GM10847 (cell line): ENCODE results near the gene ELF2.

ENCODE experiments used
- POLR2A ChIP-seq: IDR thresholded peaks from 2 replicates; pipeline ENCODE4 v1.6.1; 2011; ENCODE audit not compliant: insufficient read length; ENCODE audit errors: extremely low read depth

ELF2 gene

DNA sequence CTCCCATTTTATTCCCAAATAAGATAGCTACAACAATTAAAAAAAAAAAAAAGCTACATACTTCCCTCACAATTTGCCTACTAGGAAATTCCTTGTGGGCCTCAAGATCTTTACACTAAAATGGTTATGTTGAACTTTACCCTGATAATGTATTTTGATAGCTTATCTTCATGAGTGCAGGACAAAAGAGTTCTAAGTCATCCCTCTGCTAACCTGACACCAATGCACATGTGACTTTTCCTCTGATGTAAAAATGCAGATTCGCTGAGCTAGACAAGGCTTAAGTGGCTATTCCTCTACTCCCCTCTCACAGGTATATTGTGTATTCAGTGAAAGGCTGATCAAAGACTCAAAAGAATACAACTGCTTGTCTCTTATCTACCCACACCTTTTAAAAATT, 22.5 kb downstream of the ELF2 start:
- TF ChIP-seq POLR2A: no peak

- TF ChIP-seq POLR2A: no peak
Measured at GRCh38 chr4:139154134-139154421, 22.9 kb downstream of the ELF2 start.

- no peak for TF ChIP-seq POLR2A
Measured at GRCh38 chr4:139153411-139154133, 23.4 kb downstream of the ELF2 start.

GRCh38 chr4:139152249-139152648, 24.8 kb downstream of the ELF2 start:
- no peak for TF ChIP-seq POLR2A

- no peak for TF ChIP-seq POLR2A
Measured at GRCh38 chr4:139146926-139147629, 29.9 kb downstream of the ELF2 start.

- no peak for TF ChIP-seq POLR2A
Measured at GRCh38 chr4:139145552-139145932, 31.5 kb downstream of the ELF2 start.

- no peak for TF ChIP-seq POLR2A
Measured at GRCh38 chr4:139144911-139145551, 32.0 kb downstream of the ELF2 start.

GRCh38 chr4:139144161-139144859, 32.7 kb downstream of the ELF2 start:
- no peak for TF ChIP-seq POLR2A

GRCh38 chr4:139142980-139143379, 34.0 kb downstream of the ELF2 start:
- TF ChIP-seq POLR2A: no peak

GRCh38 chr4:139142087-139142486, 34.9 kb downstream of the ELF2 start:
- TF ChIP-seq POLR2A: no peak

- TF ChIP-seq POLR2A: no peak
Measured at GRCh38 chr4:139137763-139138162, 39.3 kb downstream of the ELF2 start.

- TF ChIP-seq POLR2A: no peak
Measured at GRCh38 chr4:139134403-139134802, 42.6 kb downstream of the ELF2 start.

DNA sequence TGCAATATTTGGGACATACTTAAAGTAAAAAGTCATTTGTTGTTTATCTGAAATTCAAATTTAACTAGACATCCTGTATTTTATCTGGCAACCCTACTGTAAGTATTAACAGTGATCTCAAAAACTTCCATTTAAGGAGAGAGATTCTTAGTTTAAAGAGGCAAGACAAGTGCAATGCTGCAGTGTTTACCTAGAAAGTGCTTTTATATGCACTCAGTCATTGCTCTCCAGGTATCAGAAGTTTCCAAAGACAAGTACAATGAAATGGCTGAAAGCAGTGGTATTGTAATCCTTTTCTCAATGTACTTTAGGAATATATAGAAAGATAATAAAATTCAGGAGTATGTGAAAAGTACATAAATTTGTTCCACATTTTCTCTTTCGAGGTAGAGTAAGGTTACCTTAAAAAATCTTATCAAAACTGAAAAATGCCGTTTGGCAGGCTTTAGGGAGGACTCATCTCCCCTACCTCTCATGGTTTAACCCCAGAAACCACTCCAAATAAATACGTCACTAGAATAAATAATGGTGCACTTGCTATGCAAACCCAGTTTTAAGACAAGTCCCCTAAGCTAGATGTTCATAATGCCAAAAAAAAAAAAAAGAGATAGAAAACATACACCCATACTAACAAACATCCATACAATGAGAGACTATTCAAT, 45.7 kb downstream of the ELF2 start:
- no peak for TF ChIP-seq POLR2A

- TF ChIP-seq POLR2A: no peak
Measured at GRCh38 chr4:139129206-139129605, 47.8 kb downstream of the ELF2 start.

GRCh38 chr4:139126898-139127297, 50.1 kb downstream of the ELF2 start:
- TF ChIP-seq POLR2A: no peak
